ENCODE results near the gene SMIM21.

SMIM21 gene

DNA sequence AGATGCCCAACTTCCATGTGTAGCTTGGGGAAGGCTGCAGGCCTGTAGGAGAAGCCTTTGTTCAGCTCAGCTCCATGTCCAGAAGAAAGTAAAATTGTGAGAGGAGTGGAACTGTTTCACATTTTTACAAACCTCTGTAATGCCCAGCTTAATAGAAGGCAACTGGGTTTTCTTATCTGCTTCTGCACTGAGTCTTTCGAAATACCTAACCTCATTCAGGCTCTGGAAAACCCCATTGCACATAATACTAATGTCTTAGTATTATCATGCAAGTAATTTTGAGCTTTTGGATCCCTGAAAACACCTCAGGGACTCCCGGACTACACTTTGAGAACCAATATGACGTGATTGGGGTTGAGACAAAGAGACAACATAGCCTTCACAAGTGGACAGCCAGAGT, 5.8 kb downstream of the SMIM21 start:
- DNase-seq, result no peak

GRCh38 chr18:75418293-75419005, 9.1 kb downstream of the SMIM21 start:
- no peak for DNase-seq

DNA sequence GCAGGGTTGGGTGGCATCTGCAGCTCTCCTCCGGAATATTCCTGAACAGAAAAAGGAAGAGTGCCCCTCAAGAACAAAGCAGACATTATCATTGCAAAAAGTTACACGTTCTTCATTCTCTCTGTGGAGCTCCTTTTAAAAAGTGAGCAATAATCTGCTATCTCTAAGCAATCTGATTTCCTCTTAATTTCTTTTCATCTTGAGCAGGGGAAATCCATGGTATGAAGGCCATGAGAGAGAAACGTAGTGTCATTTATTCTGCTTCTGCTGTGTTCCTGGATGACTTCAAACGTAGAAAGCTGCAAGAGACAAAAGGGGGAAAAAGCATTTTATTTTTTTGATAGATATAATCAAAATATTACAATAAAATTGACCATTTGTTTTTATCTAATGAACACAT, 16.9 kb downstream of the SMIM21 start:
- DNase-seq, result no peak

- DNase-seq, result no peak
These were observed 17.7 kb downstream of the SMIM21 start for GRCh38 chr18:75409806-75410205.

DNA sequence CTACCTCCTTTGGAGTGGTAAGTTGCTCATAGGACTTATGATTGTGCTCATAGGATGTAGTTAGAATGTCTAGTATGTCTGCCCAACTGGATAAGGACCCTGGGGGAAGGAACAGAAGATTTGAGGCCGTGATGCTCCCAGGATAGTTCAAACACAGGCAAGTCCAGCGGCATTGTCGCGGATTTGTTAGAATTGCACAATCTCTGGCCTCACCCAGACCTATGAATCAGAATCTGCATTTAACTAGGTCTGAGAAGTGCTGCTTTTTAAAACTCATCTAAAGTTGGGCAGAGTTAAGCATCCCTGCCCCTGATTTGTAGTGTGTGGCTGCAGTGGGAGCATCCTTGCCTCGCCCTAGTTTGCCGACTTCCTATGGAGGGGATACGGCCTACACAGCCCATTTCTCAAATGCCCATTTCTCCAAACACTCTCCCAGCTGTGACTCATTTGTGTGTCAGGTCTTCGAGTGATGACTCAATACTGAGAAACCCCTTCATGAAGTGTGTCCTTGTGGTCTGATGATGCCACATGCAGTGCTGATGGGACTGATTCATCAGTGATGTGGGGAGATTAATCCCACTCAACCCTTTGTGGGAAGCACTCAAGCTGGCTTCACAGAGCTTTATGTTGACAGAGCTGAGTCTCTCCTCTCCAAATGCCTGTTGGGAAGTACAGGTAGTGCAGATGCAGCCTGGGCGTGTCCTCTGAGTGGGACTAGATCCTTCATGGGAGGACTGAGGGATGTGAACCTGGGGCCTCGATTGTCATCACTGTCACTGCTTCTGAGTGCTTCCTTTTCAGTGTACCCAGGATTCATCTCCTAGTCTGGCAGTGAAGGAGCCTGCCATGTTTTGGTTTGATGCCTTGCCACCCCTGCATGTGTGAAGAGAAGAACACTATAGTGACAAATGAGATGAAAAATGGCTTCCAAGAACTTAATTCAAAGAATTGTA, 18.7 kb downstream of the SMIM21 start:
- peak; percentile 8 for DNase-seq

DNA sequence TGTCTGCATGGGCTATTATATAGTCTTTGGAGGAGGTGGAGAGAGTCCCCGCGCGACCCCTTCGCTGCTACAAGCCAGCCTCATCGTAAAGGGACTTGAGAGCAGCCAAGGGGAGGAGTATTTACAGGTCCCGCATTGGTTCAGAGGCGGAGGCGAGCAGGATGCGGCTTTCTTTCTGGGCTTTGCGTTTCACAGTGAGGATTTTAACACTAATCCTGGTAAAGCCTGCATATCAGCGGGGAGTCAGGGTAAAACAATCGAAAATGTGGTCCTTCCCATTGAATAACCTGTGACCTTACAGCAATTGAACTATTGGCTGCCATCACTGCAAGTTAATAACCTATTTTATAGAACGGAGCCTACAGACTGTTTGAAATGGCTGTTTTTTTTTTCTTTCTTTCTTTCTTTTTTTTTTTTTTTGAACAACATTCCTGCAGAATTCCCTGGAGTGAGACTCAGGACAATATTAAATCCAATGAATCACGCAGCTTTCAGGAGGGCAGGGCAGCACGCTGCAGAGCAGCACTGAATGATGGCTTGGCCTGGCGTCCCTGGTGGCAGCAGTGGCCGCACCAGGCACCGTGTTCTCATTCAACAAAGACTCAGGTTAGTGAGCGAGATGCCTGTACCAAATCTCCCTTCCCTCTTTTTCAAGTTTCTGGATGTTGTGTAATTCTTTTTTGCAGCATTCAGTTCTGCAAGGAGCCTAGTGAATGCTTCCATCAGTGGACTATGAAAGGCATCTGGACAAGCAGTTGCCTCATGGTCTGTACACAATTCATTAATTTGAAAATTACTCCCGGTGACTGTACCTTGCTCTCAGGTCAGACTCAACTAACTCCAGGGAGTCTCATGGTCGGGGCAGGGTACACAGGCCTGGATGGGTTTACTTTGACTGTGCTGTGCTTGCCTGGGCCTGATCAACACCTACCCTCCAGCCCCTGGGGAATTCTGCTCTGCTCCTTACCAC, 19.8 kb downstream of the SMIM21 start:
- DNase-seq, result no peak

DNA sequence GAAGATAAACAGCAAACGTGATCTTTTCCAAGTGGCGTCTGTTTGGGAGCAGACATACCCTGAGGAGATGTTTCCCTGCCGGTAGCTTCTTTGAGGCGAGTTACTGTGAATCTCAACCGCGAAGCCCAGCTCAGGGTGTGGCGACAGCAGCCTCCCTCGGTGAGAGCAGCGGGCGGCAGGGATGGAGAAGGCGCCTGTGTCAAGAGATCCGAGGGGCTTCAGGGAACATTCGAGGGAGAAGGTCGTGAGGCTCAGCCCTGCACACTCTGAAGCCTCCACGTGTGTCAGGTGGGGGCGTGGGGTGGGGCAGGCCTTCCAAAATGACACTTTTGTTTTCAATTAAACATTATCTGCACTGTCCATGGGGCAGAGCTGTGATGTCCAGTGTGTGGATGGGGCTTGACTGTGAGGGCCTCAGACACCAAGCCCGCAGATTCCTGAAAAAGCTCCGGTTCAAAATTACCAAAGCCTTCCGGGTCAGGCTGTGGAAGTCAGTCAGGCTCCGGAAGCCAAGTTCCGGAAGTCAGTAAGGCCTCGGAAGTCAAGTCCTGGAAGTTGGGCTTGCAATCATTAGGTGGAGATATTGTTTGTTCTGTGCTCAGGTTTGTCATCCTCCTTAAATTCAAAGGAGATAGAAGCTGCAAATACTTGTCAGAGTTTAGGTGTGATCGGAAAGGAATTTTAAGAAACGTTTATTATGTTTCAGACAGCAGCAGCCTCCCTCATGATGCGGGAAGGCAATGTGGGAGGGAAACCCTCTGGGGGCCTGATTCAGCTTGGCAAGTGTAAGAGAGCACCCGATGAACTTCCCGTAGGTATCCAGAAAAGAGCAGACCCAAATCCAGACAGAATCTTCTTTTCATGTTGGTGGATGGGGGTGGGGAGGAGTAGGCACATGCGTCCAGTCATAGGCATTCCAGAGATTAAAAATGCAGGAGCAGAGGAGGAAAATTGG, 20.7 kb downstream of the SMIM21 start:
- DNase-seq, result no peak

- DNase-seq, result no peak
These were observed 22.2 kb downstream of the SMIM21 start for GRCh38 chr18:75405351-75405750.

- no peak for DNase-seq
These were observed 27.1 kb downstream of the SMIM21 start for GRCh38 chr18:75400366-75400765.

DNA sequence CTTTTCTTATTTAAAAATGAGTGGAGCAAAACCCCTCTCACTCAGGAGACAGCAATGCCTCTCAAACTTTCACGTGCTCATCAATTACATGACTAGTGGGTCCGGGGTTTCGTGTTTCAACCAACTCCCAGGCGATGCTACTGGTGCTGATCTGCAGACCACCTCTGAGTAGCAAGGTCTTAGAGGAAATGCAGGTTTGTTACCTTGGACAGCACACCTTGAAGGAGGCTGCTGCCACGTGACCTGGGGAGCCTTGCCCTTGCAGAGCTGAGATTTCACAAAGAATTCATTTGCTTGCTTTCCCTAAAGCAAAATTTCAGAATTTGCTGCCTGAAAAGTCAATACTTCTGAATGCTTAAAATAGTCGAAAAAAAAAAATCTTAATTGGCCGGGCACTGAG, 32.4 kb downstream of the SMIM21 start:
- no peak for DNase-seq

- DNase-seq, result no peak
These were observed 33.8 kb downstream of the SMIM21 start for GRCh38 chr18:75393721-75394120.

GRCh38 chr18:75392226-75392578, 35.3 kb downstream of the SMIM21 start:
- DNase-seq, result no peak

- no peak for DNase-seq
These were observed 36.0 kb downstream of the SMIM21 start for GRCh38 chr18:75391279-75392225.

DNA sequence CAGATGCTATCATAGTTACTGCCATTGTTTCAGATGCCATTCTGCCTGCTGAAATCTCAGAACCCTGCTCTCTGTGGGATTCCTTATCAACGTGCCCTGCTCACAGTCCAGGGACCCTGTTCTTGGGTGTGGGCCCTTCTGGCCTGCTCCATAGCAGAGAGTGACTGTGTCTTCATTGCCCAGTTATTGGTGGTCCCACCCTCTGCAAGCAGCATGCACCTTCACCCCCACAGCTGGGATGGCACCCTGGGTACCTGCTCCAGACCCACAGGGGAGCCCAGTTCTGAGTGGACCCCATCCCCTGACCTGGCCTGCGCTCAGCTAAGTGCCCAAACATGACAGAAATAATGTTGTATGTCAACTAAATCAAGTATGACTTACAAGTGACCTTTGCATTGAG, 36.6 kb downstream of the SMIM21 start:
- DNase-seq, result no peak

DNA sequence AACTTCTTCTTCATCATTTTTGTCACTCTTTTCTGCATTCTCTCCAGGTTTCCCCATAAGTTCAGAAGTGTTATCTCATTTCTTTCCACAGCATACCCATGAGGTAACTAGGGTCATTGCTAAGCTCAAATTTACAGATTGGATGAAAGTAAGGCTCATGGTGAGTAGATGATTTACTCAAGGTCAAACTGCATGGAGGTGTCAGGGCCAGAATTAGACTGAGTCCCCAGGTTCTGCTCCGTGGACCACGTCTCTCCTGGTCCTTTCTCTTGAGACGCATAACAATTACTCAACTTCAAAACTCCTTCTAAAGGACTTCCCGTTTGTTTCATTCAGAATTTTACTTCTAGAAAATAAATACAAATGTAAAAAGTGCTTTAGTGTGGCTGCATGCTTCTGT, 43.4 kb downstream of the SMIM21 start:
- DNase-seq, result no peak

GRCh38 chr18:75378376-75379315, 48.9 kb downstream of the SMIM21 start:
- no peak for DNase-seq

DNA sequence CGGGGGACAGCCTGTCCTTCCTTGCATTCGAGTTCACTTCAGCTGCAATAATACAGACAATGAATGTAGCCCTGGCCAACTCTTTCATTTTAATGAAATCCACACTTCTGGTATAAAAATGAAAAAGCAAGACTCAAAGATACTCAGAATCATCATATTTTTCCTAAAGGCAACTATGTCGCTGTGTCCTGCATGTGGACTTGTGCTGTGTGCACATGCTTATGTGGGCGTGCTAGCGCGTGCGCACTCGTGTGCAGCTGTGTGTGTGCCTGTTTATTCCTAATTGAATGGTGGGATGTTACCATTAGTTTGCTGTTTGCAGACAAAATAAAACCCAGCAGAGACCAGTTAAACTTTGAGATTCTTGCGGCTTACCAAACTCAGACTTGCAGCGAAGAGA, 49.6 kb downstream of the SMIM21 start:
- DNase-seq, result no peak

- no peak for DNase-seq
These were observed 50.2 kb downstream of the SMIM21 start for GRCh38 chr18:75377258-75377657.

DNA sequence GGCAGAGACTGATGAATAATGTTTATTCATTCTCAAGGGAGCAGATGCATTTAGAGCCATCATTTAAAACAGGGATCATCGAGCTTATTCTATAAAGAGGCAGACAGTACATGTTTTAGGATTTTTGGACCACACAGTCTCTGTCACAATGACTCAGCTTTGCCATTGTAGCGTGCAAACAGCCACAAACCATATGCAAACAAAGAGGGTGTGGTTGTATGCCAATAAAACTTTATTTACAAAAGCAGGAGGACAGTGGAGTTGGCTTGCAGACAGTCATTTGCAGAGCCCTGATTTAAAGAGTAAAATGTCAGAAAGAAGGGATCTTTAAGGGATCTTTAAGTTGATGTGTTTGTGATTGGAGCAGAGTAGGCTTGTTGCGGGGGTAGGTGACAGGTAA, 51.5 kb downstream of the SMIM21 start:
- DNase-seq, result no peak

- no peak for DNase-seq
These were observed 52.2 kb downstream of the SMIM21 start for GRCh38 chr18:75375341-75375740.
